HT-29 (cell line): ENCODE measurements around the gene PLPPR4. TPM values are rescaled to one million over a fixed set of nuclear protein-coding genes. Genes with fewer than 3 reads are reported as not detected.
"Not testable (repeated sequence)": the region's sequence is repeated elsewhere in the genome, so short reads cannot be mapped to it uniquely, and the experiment has no call there.

ENCODE experiments used
- DNase-seq: peaks from one replicate; pipeline ENCODE4 v3.0.0-alpha.2; 2015; ENCODE audit warnings: low spot score
- total RNA-seq: library from RNA; depleted of rRNA; stranded (reverse); fragments of >200 nt; shearing (Covaris generic); gene quantifications from 2 replicates; pipeline ENCODE4 v1.2.3, GENCODE V29; 2014

The PLPPR4 gene
- total RNA-seq, 1 experiment from 2014 or later, result not detected

DNA sequence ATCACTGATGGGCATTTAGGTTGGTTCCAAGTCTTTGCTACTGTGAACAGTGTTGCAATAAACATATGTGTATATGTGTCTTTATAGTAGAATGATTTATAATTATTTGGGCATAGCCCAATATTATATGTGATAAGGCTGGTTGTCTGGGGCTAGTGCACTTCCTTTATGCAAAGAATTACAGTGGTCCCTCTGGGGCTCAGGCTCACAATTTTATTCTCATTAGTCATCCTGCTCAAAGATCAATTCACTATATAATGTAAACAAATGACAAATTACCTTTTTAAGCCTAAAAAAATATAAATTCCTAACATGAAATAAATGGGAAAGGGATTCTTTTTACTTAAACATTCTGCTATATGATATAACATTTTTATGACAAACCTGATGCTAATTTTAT is 5.0 kb downstream of the PLPPR4 start:
- DNase-seq, result no peak

DNA sequence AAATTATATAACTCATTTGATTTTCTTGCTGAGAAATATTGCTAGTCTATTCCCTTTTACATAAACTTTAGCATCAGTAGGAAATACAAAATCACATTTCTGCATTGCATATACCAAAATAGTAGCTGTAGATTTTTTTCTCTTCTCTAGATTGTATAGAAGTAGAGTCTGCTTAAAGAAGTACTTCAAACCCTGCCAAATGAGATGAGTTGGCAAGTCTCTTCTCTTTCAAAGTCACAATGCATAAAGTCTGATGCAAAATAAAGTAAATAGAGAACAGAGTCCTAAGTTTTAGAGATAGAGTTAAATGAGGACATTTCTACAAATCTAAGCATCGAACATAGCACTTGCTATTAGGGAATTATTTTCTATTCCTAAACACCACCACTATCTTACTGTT is 6.4 kb downstream of the PLPPR4 start:
- no peak for DNase-seq

DNA sequence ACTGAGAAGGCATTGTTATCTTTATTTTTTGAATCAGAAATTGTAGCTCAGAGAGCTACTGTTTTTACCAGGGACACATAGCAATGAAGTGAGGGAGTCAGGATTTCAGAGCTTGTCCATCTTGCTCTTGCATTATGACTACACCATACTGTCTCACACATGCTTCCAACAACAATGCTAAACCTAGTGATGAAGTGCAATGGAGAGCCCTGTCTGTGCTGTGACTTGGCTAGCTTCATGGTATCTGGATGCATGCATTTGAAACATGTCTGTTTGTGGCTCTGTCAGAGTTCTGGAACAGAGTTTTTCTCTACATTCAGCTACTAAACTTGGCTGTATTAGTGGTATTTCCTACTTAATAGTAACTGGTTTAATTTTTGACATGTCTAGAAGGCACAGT is 7.0 kb downstream of the PLPPR4 start:
- DNase-seq, result no peak

DNA sequence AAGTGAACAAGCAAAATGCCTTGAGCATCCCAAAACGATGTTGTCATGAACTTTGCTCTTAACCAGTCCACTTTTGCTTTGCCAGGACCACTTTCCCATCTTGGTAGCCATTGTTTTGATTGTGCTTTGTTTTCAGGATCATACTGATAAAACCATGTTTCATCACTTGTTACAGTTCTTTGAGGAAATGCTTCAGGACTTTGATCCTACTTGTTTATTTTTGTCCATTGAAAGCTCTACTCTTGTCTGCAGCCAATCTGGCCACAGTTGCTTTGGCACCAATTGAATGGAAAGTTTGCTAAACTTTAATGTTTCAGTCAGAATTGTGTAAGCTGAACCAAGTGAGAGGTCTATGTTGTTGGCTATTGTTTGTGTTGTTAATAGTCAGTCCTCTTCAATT is 12.8 kb downstream of the PLPPR4 start:
- no peak for DNase-seq

DNA sequence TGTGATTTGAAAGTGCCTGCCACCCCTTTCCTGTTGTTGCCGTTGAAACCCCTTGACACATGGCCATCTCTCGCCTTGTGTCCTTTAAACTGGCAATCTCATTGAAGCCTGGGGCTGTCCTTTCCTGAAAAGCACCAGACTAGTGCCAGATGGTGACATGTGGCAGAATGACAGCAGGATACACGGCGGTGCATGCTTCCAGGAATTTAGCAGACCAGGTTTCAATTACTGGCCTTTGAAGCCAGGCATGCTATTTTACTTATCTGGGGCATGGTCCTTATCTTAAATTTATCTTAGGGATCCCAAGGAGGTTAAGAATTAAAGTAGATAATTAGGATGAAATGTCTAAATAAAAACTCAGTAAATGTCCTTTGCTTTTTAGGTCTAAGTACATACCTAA is 15.2 kb downstream of the PLPPR4 start:
- no peak for DNase-seq

DNA sequence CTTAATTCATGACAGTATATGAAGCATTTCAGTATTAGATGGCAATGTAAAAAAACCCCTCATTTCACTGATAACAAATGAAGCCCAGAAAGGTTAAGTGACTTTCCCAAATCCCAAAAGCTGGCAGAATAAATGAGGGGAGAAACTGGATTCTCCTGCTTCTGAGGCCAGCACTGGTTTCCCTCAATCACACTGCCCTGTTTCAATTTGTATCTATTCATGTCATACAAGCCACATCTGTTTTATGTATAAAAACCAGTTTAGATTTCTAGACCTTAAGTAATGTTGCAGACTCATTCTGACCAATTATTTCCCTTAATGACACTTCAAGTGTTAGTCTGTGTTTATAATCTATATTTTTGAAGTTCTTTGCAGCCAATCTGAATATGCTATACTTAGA is 16.8 kb downstream of the PLPPR4 start:
- no peak for DNase-seq

DNA sequence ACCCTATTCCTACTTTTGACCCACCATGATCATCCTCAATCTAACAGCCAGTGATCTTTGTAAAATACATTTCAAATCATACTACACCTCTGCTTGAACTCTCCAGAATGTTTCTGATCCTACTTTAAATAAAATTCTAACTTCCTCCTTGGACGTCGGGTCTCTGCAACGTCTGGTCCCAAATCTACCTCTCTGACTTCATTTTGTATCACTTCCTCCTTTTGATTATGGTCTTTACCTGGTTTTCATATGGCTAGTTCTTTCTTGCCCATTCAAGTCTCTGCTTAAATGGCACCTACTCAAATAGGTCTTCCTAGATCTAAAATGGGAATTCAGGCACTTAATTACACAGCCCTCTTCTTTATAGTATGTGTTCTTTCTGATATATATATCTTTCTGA is 18.2 kb downstream of the PLPPR4 start:
- DNase-seq, result no peak

DNA sequence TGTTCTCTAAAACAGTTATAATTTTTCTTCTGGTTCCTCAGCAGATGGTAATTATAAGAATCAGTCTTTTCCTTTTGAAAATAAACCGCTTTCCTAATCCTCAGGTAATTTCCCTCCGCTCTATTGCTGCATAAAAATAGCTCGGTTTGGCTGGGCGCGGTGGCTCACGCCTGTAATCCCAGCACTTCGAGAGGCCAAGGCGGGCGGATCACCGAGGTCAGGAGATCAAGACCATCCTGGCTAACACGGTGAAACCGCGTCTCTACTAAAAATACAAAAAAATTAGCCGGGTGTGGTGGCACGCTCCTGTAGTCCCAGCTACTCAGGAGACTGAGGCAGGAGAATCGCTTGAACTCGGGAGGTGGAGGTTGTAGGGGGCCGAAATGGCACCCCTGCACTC is 19.2 kb downstream of the PLPPR4 start:
- not testable (repeated sequence) for DNase-seq

DNA sequence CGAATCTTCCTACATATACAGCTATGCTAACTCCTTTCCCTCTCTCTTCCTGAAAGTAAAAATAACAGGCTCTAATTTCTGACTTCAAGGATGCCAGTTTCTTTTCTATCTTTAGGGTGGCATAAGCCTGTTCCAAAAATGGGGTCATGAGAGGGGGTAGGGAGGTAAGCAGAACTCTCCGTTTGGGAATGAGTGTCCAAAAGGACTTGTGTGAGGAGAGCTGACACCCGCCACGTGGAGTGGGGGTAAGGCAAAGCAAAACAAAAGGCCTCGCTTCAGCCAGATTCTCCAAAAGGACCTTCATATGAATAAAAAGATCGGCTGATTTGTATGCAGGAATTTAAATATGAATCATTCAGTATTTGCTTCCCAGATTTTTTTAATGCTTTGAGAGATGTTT is 28.6 kb downstream of the PLPPR4 start:
- no peak for DNase-seq

DNA sequence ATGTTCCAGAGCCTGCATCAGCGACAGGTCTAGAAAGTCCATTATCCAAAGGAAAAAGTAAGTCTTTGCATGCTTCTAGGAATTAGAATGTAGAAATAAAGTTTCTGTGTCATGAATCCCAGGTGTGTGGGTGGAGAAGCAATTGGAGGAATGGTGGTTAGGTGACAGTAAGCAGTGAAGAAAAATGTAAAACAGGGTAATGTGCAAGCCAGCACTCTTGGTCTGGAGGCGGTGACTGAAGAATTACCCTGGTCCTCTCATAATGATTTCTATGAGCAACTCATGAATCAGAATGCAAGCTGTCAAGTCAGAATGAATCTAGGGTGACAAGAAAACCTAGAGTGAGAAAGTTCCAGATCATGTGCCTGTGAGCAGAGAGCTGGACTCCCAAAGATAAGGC is 33.6 kb downstream of the PLPPR4 start:
- DNase-seq, result no peak

DNA sequence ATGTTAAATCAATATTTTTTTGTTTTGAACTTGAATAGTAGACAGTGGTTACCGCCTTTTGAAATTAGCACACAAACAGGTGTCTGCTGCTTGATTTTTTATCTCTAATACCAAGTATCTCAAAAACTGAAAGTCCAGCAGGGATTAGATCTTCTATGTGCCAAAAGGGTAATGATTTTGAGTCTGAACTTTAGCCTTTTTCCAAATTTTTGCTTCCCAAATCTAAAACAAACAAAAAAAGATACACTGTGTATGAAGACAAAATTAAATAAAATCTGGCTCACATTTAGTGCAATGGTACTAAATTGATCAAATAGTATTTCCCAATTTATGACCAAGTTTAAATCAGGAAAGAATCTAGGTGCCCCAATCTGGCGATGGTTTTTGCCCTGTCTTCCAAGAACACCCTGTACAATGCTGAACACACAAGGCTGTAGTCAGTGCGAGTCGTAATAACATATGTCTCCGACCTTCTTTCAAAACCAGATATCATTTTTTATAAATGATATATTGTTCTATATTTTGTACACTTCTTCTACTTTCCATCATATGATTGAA is 40.5 kb downstream of the PLPPR4 start:
- DNase-seq, result no peak

DNA sequence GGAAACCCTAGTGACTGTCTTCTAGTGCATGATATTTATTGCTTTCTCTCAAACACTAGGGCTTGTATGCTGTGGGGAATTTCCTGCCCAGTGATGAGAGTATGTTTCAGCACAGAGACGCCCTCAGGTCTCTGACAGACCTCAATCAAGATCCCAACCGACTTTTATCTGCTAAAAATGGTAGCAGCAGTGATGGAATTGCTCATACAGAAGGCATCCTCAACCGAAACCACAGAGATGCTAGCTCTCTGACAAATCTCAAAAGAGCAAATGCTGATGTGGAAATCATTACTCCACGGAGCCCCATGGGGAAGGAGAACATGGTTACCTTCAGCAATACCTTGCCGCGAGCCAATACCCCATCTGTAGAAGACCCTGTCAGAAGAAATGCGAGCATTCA is 41.3 kb downstream of the PLPPR4 start:
- DNase-seq, result no peak

DNA sequence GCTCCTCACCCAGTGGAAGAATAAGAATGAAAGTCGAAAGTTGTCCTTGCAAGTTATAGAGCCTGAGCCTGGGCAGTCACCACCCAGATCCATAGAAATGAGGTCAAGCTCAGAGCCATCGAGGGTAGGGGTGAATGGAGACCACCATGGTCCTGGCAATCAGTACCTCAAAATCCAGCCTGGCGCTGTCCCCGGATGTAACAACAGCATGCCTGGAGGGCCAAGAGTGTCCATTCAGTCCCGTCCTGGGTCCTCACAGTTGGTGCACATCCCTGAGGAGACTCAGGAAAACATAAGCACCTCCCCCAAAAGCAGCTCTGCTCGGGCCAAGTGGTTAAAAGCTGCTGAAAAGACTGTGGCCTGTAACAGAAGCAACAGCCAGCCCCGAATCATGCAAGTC is 41.8 kb downstream of the PLPPR4 start:
- DNase-seq, result no peak

DNA sequence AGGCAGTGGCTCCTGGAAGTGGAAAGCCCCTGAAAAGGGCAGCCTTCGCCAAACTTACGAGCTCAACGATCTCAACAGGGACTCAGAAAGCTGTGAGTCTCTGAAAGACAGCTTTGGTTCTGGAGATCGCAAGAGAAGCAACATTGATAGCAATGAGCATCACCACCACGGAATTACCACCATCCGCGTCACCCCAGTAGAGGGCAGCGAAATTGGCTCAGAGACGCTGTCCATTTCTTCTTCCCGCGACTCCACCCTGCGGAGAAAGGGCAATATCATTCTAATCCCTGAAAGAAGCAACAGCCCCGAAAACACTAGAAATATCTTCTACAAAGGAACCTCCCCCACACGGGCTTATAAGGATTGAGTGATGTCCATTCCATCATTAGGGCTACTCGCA is 42.4 kb downstream of the PLPPR4 start:
- no peak for DNase-seq

DNA sequence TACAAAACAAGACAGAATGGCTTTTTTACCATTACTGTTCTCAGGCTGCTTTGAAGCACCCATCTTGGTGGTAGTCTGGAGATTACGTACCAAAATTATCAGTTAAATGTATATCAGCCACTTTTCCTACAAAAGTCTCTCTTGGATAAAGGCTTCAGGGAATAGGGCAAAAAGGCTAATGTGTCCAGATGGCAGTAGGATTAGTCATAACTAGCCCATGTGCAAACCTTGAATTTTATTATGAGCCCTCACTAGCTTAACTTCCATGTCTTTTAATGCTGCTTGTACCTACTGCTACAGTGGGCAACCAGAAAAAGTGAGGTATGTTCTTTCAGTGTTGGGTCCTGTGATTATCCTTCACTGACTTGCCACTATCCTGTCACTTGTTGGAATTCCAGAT is 51.0 kb downstream of the PLPPR4 start:
- DNase-seq, result no peak

DNA sequence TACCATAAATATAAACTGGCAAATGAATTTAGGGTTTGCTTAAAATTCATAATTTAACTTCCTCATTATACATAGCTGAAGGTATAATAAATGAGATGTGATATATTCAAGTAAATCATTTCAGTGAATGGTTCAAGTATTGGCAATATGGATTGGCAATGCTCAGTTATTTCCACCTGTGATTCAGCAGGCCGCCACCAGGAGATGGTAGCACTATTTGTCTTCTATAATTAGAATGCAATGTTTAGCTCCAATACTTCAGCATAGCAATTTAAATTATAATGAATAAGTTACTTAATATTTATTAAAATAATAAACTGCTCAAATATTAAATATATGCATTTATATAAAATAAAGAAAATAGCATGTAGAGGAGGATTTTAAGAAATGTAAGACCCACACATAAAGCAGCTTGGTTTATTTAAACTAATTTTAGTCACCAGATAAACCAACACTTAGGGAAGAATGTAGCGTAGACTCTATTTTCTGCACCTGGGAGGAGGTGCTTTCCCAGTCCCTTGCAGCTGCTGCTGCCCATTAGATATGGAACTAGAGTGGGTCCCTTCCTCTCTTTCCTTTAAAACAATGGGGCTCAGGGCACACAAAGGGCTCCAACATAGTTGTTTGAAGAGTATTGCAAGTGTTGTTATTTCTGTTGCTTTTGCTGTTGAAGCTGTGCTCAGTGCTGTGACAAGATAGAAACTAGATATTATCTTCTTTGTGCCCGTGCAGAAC is 62.1 kb downstream of the PLPPR4 start:
- peak; percentile 23 for DNase-seq

DNA sequence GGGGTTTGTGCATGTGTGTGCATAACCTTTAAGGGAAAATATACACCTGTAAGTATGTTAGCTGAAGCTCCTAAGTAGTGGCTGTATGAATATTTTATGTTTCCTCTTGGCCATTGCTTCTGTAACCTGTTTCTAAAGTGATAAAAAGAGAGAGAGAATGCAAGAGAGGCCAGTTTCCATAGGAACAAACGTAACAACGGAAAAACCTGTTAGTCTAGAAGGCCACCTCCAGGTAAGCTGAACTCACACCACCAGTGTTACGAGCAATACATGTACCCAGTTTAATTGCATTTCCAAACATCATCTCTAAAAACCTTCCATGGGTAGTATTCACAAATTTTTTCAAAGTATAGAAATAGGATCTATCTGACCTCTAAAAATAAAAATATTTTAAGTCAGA is 63.1 kb downstream of the PLPPR4 start:
- DNase-seq, result peak; percentile 52

DNA sequence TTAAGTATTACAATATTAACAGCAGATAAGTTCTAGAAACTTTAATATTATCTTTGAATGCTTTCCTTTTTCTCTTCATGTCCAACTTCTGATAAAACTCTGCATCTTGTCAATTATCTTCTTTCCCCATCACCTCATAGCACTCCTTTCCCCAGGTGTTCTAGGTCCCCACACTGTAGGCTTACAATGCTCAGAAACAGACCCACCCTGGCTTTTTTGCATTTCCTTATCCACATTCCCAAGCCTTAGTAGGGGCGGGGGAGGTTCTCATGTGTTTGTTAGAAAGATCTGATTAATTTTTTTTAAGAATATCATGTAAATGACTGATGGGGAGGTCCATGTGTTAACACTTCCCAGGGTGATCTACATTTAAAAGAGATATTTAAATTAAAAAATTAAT is 63.9 kb downstream of the PLPPR4 start:
- no peak for DNase-seq

DNA sequence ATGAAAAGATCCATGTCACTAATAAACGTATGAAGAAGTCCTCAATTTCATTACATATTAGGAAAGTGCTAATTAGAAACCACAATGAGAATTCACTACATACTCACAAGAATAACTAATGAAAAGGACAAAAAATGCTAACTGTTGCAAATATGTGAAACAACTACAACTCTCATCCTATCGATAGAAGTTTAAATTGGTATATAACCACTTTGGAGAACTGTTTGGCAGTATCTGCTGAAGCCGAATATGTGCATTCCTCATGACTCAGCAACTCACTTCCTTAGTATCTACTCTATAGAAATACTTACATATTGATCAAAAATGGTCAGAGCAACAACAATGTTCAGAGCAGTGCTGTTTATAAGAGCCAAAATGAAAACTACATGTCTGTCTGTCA is 66.8 kb downstream of the PLPPR4 start:
- no peak for DNase-seq

DNA sequence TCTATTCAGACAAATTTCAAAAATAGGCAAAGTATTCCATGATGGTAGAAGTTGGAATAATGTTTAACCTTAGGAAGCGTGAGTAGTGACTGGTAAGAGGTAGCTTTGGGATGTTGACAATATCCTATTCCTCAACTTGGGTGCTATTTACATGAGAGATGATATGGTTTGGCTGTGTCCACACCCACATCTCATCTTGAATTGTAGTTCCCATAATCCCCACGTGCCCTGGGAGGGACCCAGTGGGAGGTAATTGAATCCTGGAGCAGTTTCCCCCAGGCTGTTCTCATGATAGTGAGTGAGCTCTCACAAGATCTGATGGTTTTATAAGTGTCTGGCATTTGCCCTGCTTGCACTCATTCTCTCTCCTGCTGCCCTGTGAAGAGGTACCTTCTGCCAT is 67.3 kb downstream of the PLPPR4 start:
- no peak for DNase-seq

DNA sequence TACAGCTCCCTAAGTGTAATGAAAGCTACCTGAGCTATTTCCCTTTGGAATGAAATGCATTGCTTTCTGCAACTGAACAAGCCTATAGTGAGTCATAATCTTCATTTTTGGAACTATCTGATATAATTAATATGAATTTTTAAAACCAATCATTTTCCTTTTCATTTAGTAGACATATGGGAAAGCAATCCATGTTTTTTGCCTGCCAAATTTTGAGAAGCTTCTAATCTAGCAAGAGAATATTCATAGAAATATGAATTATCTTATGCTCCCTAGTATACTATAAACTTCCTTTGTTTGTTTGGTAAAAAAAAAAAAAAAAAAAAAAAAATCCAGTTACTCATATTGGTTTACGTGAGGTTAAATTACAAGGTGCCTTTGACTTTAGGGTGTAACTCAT is 68.3 kb downstream of the PLPPR4 start:
- DNase-seq, result no peak

DNA sequence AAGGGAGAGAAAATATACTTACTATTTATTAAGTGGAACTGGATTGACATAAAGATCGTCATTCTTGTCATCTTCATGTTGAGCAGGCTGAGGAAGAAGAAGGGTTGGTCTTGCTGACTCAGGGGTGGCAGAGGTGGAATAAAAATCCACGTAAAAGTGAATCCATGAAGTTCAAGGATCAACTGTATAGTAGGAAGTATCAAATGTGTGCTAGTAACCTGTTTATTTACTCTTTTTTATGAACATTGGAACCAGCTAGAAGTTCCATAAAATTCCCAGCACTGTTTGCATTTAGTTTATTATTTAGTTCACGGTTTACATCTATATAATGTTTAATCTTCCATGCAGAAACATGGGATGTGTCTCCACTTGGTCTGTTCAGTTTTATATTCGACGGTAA is 70.7 kb downstream of the PLPPR4 start:
- no peak for DNase-seq

DNA sequence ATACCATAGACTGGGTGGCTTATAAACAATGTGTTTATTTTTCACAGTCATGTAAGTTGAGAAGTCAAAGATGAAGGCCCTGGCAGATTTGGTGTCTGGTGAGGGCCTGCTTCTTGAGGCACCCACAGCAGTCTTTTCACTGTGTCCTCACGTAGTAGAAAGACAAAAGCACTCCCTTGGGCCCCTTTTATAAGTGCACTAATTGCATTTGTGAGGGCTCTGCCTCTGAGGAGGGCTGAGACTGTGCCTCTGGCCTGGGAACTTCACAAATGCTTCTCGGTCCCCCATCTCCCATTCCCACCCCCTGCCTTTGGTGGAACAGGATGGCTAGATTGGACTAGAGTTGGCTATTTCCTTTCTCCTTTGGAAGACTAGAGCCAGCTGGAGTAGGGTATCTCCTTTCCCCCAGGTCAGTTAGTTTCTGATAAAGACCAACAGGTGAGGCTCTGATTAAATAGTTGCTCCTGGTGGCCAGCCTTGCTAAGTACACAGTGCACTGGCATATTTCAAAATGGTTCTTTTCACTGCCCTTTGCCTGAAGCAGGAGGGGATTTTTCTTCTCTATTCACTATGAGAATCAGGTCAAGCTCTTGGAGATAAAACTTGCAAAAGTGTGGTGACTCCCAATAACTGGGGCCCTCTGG is 82.9 kb downstream of the PLPPR4 start:
- DNase-seq, result no peak
